ENCODE measurements around the gene ECE1. TPM values are rescaled to one million over a fixed set of nuclear protein-coding genes. Genes with fewer than 3 reads are reported as not detected.
"Not testable (repeated sequence)": the region's sequence is repeated elsewhere in the genome, so short reads cannot be mapped to it uniquely, and the experiment has no call there.

Gene ECE1
- total RNA-seq, 4 donors from 2014 or later: 74.5 to 146 (median 97.2) TPM

- Histone ChIP-seq H3K9me3 (no peaks in the 10 kb centered on the region), H3K27me3 (no peaks in the 10 kb centered on the region), H3K4me3 (replicated peaks in 1 of 3) (no peak overlapping the region), H3K4me1 (no peaks in the 10 kb centered on the region), H3K27ac (no peak overlapping the region), H3K36me3 (peaks cover 44 to 60% of the 10 kb centered on the region in 2 donors)
- WGBS, 2 donors: 91 to 93% methylated on average over 21 of the region's 21 CpGs
- intact Hi-C loops (cut with DNase I): no loop called here
- no peak for TF ChIP-seq CTCF (IDR thresholded peaks at IDR 0.05)
- TF ChIP-seq POLR2A (IDR thresholded peaks at IDR 0.05): no peak
- DNase-seq: no peak
Measured at GRCh38 chr1:21219674-21220073, 70.6 kb downstream of the ECE1 start.

GRCh38 chr1:21217812-21218596 lies 72.3 kb downstream of the ECE1 start:
- Histone ChIP-seq H3K4me3 (replicated peaks in 1 of 3) (no peak overlapping the region), H3K9me3 (no peaks in the 10 kb centered on the region), H3K27me3 (no peaks in the 10 kb centered on the region), H3K36me3 (peaks cover 32 to 43% of the 10 kb centered on the region in 2 donors), H3K4me1 (no peaks in the 10 kb centered on the region), H3K27ac (no peak overlapping the region)
- intact Hi-C loops (cut with DNase I): no loop called here
- 85 to 91% methylated on average over 10 to 13 of the region's 20 CpGs for WGBS, 2 donors
- TF ChIP-seq POLR2A (IDR thresholded peaks at IDR 0.05) (no peak), CTCF (IDR thresholded peaks at IDR 0.05) (peak in 1 of 6 experiments; percentile 29)
- DNase-seq: peak; percentile 13 to 14

GRCh38 chr1:21216835-21217811 lies 73.1 kb downstream of the ECE1 start:
- no peak overlapping the region for H3K27ac ChIP-seq
- no peaks in the 10 kb centered on the region for H3K9me3 ChIP-seq
- WGBS, 2 donors: 78 to 83% methylated on average over 5 to 16 of the region's 19 CpGs
- TF ChIP-seq CTCF (IDR thresholded peaks at IDR 0.05) (peak; percentile 48 to 71 (median 52)), POLR2A (IDR thresholded peaks at IDR 0.05) (no peak)
- intact Hi-C loops (cut with DNase I): no loop called here
- H3K27me3 ChIP-seq: no peaks in the 10 kb centered on the region
- no peaks in the 10 kb centered on the region for H3K4me1 ChIP-seq
- H3K36me3 ChIP-seq: peaks cover 28 to 36% of the 10 kb centered on the region in 2 donors
- no peak overlapping the region for H3K4me3 ChIP-seq (replicated peaks in 1 of 3)
- DNase-seq: peak; percentile 55 to 63

- no peaks in the 10 kb centered on the region for H3K27me3 ChIP-seq
- H3K4me3 ChIP-seq (replicated peaks in 1 of 3): no peak overlapping the region
- no peaks in the 10 kb centered on the region for H3K36me3 ChIP-seq
- DNase-seq: no peak
- H3K4me1 ChIP-seq: no peaks in the 10 kb centered on the region
- H3K9me3 ChIP-seq: no peaks in the 10 kb centered on the region
- H3K27ac ChIP-seq: no peak overlapping the region
- TF ChIP-seq CTCF (IDR thresholded peaks at IDR 0.05) (no peak), POLR2A (IDR thresholded peaks at IDR 0.05) (no peak)
- intact Hi-C loops (cut with DNase I): no loop called here
- 35 to 36% methylated on average over 3 of the region's 3 CpGs for WGBS, 2 donors
Measured at GRCh38 chr1:21212126-21212525, 78.1 kb downstream of the ECE1 start.

GRCh38 chr1:21208137-21208700 lies 82.0 kb downstream of the ECE1 start:
- H3K9me3 ChIP-seq; DNase-seq; intact Hi-C loops (cut with DNase I); H3K27me3 ChIP-seq; H3K4me1 ChIP-seq; H3K27ac ChIP-seq; H3K36me3 ChIP-seq; H3K4me3 ChIP-seq (replicated peaks in 1 of 3): not testable (repeated sequence)
- WGBS, 2 donors: 64 to 70% methylated on average over 6 of the region's 6 CpGs
